Stimulated activated CD8-positive, alpha-beta memory T cell treated with anti-CD3 and anti-CD28 coated beads, Interleukin-12 subunit alpha, Interleukin-12 subunit beta, amount 100 ng/mL, for 4 hours (primary cell): ENCODE results near the gene CHST8.

ENCODE experiments used
- DNase-seq: peaks from one replicate; pipeline ENCODE4 v3.0.0-alpha.2; 2020; ENCODE audit warnings: low read depth

The CHST8 gene

GRCh38 chr19:33769208-33769607 lies 147.5 kb downstream of the CHST8 start:
- no peak for DNase-seq

GRCh38 chr19:33770107-33770506 lies 148.4 kb downstream of the CHST8 start:
- no peak for DNase-seq

- peak; percentile 23 for DNase-seq
Observed at GRCh38 chr19:33771384-33772101, 149.8 kb downstream of the CHST8 start.

GRCh38 chr19:33772102-33772857 lies 150.5 kb downstream of the CHST8 start:
- no peak for DNase-seq

- no peak for DNase-seq
Observed at GRCh38 chr19:33772858-33773180, 151.1 kb downstream of the CHST8 start.

- no peak for DNase-seq
Observed at GRCh38 chr19:33773704-33774624, 152.2 kb downstream of the CHST8 start.

- no peak for DNase-seq
Observed at GRCh38 chr19:33774751-33775150, 153.0 kb downstream of the CHST8 start.

- DNase-seq, result no peak
Observed at GRCh38 chr19:33775731-33776487, 154.2 kb downstream of the CHST8 start.

- DNase-seq, result no peak
Observed at GRCh38 chr19:33777351-33777750, 155.6 kb downstream of the CHST8 start.

- no peak for DNase-seq
Observed at GRCh38 chr19:33777753-33778088, 156.0 kb downstream of the CHST8 start.

GRCh38 chr19:33778089-33778791 lies 156.5 kb downstream of the CHST8 start:
- peak; percentile 62 for DNase-seq

- no peak for DNase-seq
Observed at GRCh38 chr19:33779849-33780248, 158.1 kb downstream of the CHST8 start.

GRCh38 chr19:33780251-33780650 lies 158.5 kb downstream of the CHST8 start:
- DNase-seq, result no peak

- no peak for DNase-seq
Observed at GRCh38 chr19:33780746-33781145, 159.0 kb downstream of the CHST8 start.

- no peak for DNase-seq
Observed at GRCh38 chr19:33781415-33781935, 159.7 kb downstream of the CHST8 start.

- no peak for DNase-seq
Observed at GRCh38 chr19:33781996-33782395, 160.2 kb downstream of the CHST8 start.

GRCh38 chr19:33784432-33784831 lies 162.7 kb downstream of the CHST8 start:
- DNase-seq, result no peak

GRCh38 chr19:33785795-33786194 lies 164.0 kb downstream of the CHST8 start:
- DNase-seq, result no peak

- DNase-seq, result no peak
Observed at GRCh38 chr19:33788676-33789075, 166.9 kb downstream of the CHST8 start.

- DNase-seq, result no peak
Observed at GRCh38 chr19:33789344-33789743, 167.6 kb downstream of the CHST8 start.
